ENCODE results near the gene TADA2A. TPM values are rescaled to one million over a fixed set of nuclear protein-coding genes. Genes with fewer than 3 reads are reported as not detected.

The TADA2A gene, protein sequence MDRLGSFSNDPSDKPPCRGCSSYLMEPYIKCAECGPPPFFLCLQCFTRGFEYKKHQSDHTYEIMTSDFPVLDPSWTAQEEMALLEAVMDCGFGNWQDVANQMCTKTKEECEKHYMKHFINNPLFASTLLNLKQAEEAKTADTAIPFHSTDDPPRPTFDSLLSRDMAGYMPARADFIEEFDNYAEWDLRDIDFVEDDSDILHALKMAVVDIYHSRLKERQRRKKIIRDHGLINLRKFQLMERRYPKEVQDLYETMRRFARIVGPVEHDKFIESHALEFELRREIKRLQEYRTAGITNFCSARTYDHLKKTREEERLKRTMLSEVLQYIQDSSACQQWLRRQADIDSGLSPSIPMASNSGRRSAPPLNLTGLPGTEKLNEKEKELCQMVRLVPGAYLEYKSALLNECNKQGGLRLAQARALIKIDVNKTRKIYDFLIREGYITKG
- 16.7 and 21.9 TPM in 2 replicates for total RNA-seq

DNA sequence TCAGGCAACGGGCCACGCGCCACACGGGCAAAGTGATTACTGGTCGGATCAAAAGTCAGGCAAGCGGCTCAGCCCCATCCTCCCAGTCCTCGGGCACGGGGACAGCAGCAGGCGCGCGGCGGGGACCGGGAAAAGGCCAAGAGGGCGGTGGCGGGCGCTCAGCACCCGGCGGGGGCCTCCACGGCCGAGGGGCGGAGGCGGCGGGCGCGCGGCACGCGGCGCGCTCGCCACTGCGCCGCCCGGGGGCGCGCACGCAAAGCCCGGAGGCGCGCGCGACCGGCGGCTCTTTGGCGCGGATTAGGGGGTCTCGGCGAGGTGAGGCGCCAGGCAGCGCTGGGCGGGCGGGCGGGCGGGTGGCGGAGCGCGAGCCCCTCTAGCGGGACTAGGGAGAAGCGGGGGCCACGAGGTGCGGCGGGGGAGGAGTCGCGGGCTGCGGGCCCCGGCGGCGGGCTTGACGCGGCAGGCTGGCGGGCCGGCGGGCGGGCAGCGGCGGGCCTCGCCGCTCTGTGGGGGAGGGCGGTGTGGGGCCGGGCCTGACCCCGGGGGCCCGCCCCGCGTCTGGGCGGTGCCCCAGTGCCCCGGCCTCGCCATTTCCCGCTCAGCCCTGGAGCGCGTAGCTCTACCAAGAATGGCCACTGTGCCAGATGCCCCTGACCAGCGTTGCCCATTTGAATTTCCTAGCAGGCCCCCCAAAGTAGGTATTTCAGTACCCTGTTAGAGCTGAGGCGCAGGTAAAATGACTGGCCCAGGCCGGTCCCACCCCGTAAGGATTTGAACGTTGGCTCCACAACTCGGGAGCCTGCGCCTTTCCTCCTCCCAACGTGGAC, at the start of gene TADA2A, which contains the start of gene ACACA:
Gene TADA2A, plus strand, starts transcription at position 252 of the 827 bp plus-strand sequence. CDS start 4,480 bp downstream, outside the sequence.
Gene ACACA, minus strand, starts transcription at position 202 of the 827 bp plus-strand sequence. CDS start 537 bp downstream, outside the sequence.

GRCh38 chr17:37375706-37376105, 31.0 kb upstream of the TADA2A start, which contains the start of gene C17orf78:
Gene C17orf78 (plus strand): TSS chr17:37375985. CDS start chr17:37376093, 108 bp downstream.

GRCh38 chr17:37489197-37490001, 82.7 kb downstream of the TADA2A start, which contains the start of gene DUSP14:
Gene DUSP14 (plus strand): TSS chr17:37489891. CDS start chr17:37512273, 22,382 bp downstream.

Other genes with a start within 250 kb of the TADA2A start
- not detected in 2 replicates for gene C17orf78, start 30.9 kb upstream of the TADA2A start, total RNA-seq
- gene ACACA, start 50 bp upstream of the TADA2A start, total RNA-seq, result 44.7 and 55.6 TPM in 2 replicates
- gene DUSP14, start 83.0 kb downstream of the TADA2A start, total RNA-seq, result 26.1 and 53.2 TPM in 2 replicates
- gene SYNRG, start 202.5 kb downstream of the TADA2A start, total RNA-seq, result 19.9 and 23.2 TPM in 2 replicates
- gene DDX52, start 236.6 kb downstream of the TADA2A start, total RNA-seq, result 39.2 and 60.8 TPM in 2 replicates